GM12878 (cell line): ENCODE measurements around the gene SETD2. TPM values are rescaled to one million over a fixed set of nuclear protein-coding genes. Genes with fewer than 3 reads are reported as not detected.

Experiments
- ATAC-seq: fragments of 200-7000 bp; cut with Tn5 transposase; 3 replicates; pipeline ENCODE4 v1.9.1; 2020; ENCODE audit warnings: mild to moderate bottlenecking, moderate library complexity
- BruUV-seq: library from RNA; stranded (reverse); fragments of 400-500 nt; replicated peaks from 2 replicates; lab custom pipeline; 2021; lab: Mats Ljungman, UMichigan
- CTCF ChIA-PET: fragments of 300-600 bp; sonication (Branson Sonifier 250); formaldehyde crosslinking; extraction: SDS; loops from one replicate; lab custom pipeline; 2021; ENCODE audit warnings: inconsistent platforms; lab: Yijun Ruan, JAX
- POLR2A ChIA-PET: fragments of 350-600 bp; formaldehyde crosslinking; extraction: SDS; loops from one replicate; lab custom pipeline; 2021; ENCODE audit warnings: inconsistent platforms; lab: Charles Lee
- RAD21 ChIA-PET: fragments of 300-600 bp; sonication (Branson Sonifier 250); formaldehyde crosslinking; loops from one replicate; lab custom pipeline; 2023; ENCODE audit warnings: antibody characterized with exemption; ENCODE audit not compliant: unreplicated experiment; lab: Charles Lee
- SMC1A ChIA-PET: fragments of 300-600 bp; sonication (Branson Sonifier 250); formaldehyde crosslinking; loops from one replicate; lab custom pipeline; 2023; ENCODE audit not compliant: unreplicated experiment, uncharacterized antibody; lab: Charles Lee
- DNase-seq: peaks from one replicate; pipeline ENCODE4 v3.0.0-alpha.2; 2011; ENCODE audit warnings: low read depth, low spot score
- FAIRE-seq: peaks from 3 replicates; lab custom pipeline; 2011; peaks lifted over from hg19 to GRCh38; lab: Jason Lieb, UNC
- H2AFZ ChIP-seq: 2 replicates; pipeline ENCODE4 v1.6.0; 2011; ENCODE audit warnings: low read depth, low read length, control low read depth; ENCODE audit not compliant: control insufficient read depth
- H3K27ac ChIP-seq: 2 replicates; pipeline ENCODE4 v1.5.1; 2011; ENCODE audit warnings: control low read depth; ENCODE audit not compliant: control insufficient read depth, insufficient read depth
- H3K27me3 ChIP-seq, 2 experiments: replicated peaks in 1 of 2; 2 replicates each; pipeline versions ENCODE4 v1.6.0 to v1.6.1; 2011; ENCODE audit warnings: low read length in 1 of 2; ENCODE audit not compliant: control insufficient read depth in 2 of 2, insufficient read depth in 2 of 2
- H3K36me3 ChIP-seq, 2 experiments: 2 replicates each; pipeline ENCODE4 v1.5.1; 2011; ENCODE audit warnings: low read length in 1 of 2; ENCODE audit not compliant: control insufficient read depth in 2 of 2, insufficient read depth in 2 of 2
- H3K4me1 ChIP-seq: 2 replicates; pipeline ENCODE4 v1.6.1; 2011; ENCODE audit warnings: mild to moderate bottlenecking, low read length, moderate library complexity, mixed read lengths; ENCODE audit not compliant: control insufficient read depth, insufficient read depth
- H3K4me2 ChIP-seq: 2 replicates; pipeline ENCODE4 v1.6.0; 2011; ENCODE audit warnings: control low read depth; ENCODE audit not compliant: control insufficient read depth, insufficient read depth
- H3K4me3 ChIP-seq: fragments of 200-600 bp; sonication (generic); 2 replicates; pipeline ENCODE4 v1.5.1; 2016
- H3K79me2 ChIP-seq: 2 replicates; pipeline ENCODE4 v1.6.0; 2011; ENCODE audit warnings: low read length; ENCODE audit not compliant: control insufficient read depth, insufficient read depth
- H3K9ac ChIP-seq: 2 replicates; pipeline ENCODE4 v1.8.0; 2011; ENCODE audit warnings: low read length, control low read depth, mixed read lengths; ENCODE audit not compliant: control insufficient read depth, insufficient read depth
- H3K9me3 ChIP-seq: replicated peaks from 3 replicates; pipeline ENCODE4 v1.5.1; 2011; ENCODE audit warnings: mild to moderate bottlenecking, low read length; ENCODE audit not compliant: control insufficient read depth, insufficient read depth
- H4K20me1 ChIP-seq: 2 replicates; pipeline ENCODE4 v1.6.0; 2011; ENCODE audit not compliant: control insufficient read depth, insufficient read depth
- CUX1 ChIP-seq: IDR thresholded peaks from 2 replicates; pipeline ENCODE4 v1.6.1; 2012; ENCODE audit warnings: improper control_type of control experiment, low read depth, low read length; ENCODE audit not compliant: insufficient replicate concordance
- FOXM1 ChIP-seq: IDR thresholded peaks from 2 replicates; pipeline ENCODE4 v1.6.1; 2012; ENCODE audit warnings: low read depth, mild to moderate bottlenecking, inconsistent platforms, low read length, moderate library complexity
- HCFC1 ChIP-seq: fragments of 150-350 bp; IDR thresholded peaks from 2 replicates; pipeline ENCODE4 v1.6.1; 2014; ENCODE audit warnings: low read length
- MEF2A ChIP-seq: IDR thresholded peaks from 2 replicates; pipeline ENCODE4 v1.6.1; 2011; ENCODE audit warnings: low read depth, mild to moderate bottlenecking, low read length, moderate library complexity; ENCODE audit not compliant: insufficient read depth
- POLR2AphosphoS5 ChIP-seq: IDR thresholded peaks from 2 replicates; pipeline ENCODE4 v1.6.1; 2011; ENCODE audit warnings: mild to moderate bottlenecking, low read length, inconsistent platforms
- SIX5 ChIP-seq: IDR thresholded peaks from 2 replicates; pipeline ENCODE4 v1.6.1; 2011; ENCODE audit warnings: mild to moderate bottlenecking, low read depth, low read length, moderate library complexity; ENCODE audit not compliant: severe bottlenecking
- SMAD5 ChIP-seq: IDR thresholded peaks from 2 replicates; pipeline ENCODE4 v1.6.1; 2016; ENCODE audit warnings: antibody characterized with exemption, low read depth
- TARDBP ChIP-seq: IDR thresholded peaks from 2 replicates; pipeline ENCODE4 v1.6.1; 2016; ENCODE audit warnings: borderline replicate concordance
- ZZZ3 ChIP-seq: IDR thresholded peaks from 2 replicates; pipeline ENCODE4 v1.6.1; 2011; ENCODE audit warnings: low read depth; ENCODE audit not compliant: control insufficient read depth, insufficient read length
- WGBS: methylation state at CpG from one replicate; pipeline ENCODE4 v1.1.6; 2016; ENCODE audit warnings: low lambda C conversion rate; ENCODE audit not compliant: insufficient replicate concordance, insufficient coverage; ENCODE audit errors: missing lambda C conversion rate; 5-methylcytosine and 5-hydroxymethylcytosine counted together
- in situ Hi-C: fragments of 300-500 bp; cut with MboI; formaldehyde crosslinking; loops from 9 replicates; pipeline ENCODE4 v1.14.3; 2018; ENCODE audit warnings: mixed read lengths
- intact Hi-C: fragments of 100-400 bp; cut with micrococcal nuclease; formaldehyde crosslinking; loops from one replicate; pipeline ENCODE4 v1.14.2; 2022; ENCODE audit not compliant: unreplicated experiment
- polyA plus RNA-seq, 11 experiments: library from polyadenylated mRNA; depleted of rRNA in 4 of 11; unstranded in 6 of 11; stranded (reverse) in 5 of 11; fragments of >200 nt; fragmentation: Nextera tagmentation in 4 of 11; fragmentation: Illumina TruSeq in 1 of 11; extraction: Ambion mirVana in 4 of 11; extraction: Trizol in 1 of 11; gene quantifications; 1 replicate in 1 of 11; 2 replicates in 10 of 11; pipeline versions ENCODE4 v1.2.1 to v1.2.3, GENCODE V29; 2011 to 2016; ENCODE audit warnings: inconsistent platforms in 2 of 11, missing spikeins in 2 of 11, low read depth in 1 of 11
- total RNA-seq, 4 experiments: library from RNA; depleted of rRNA in 3 of 4; stranded (reverse); fragments of >200 nt in 3 of 4; fragmentation: Illumina TruSeq in 1 of 4; extraction: Trizol in 1 of 4; gene quantifications; 2 replicates each; pipeline versions ENCODE4 v1.2.1 to v1.2.3, GENCODE V29; 2013 to 2021
- TF ChIP-seq, protein P1 (sequence below): fragments of 450-650 bp; IDR thresholded peaks from 2 replicates; pipeline ENCODE4 v1.6.1; 2017; ENCODE audit warnings: low read depth, mild to moderate bottlenecking, moderate library complexity

Gene SETD2
- total and polyA plus RNA-seq, 10 of the 15 experiments (the other 5 are each of a cell fraction or from before 2014, with no cell fraction given), result 8.4 to 44.9 (median 24.5) TPM

DNA sequence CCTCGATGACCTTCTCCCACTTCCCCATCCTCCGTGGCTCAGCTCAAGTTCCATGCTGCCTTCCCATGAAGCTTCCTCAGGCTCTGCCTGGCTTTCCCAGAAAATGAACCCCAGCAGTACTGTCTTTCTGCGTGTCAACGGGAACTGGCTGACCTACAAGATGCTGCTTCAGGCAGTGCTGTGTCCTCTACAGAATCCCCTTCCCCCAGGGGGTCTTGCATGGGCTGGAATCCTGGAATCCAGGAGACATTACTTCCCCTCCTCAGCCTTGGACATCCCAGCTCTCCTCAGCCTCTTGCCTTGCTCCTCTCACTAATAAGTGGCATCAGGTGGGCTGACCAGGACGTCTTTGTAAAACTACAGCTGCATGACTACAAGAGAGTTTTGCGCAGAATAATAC lies 192.8 kb downstream of the SETD2 start:
- intact Hi-C loops (no loop called here), in situ Hi-C loops (no loop called here)
- peaks cover 96% of the 10 kb centered on the region for H3K79me2 ChIP-seq
- H3K9ac ChIP-seq, result peak overlapping the region; percentile 9; the same call in 1 of the 2 replicates
- no peaks in the 10 kb centered on the region for H3K27me3 ChIP-seq
- H3K27ac ChIP-seq, result peak overlapping the region; percentile 41
- H3K4me1 ChIP-seq, result peaks cover 42% of the 10 kb centered on the region
- 32% methylated on average over 6 of the region's 6 CpGs for WGBS
- ChIA-PET SMC1A (interaction anchor here (1.8 to 3.0 kb wide), 4 partner anchors 13 to 45 kb away, joined by 5 to 27 read pairs (median 10); no protein-coding TSS in a partner anchor), RAD21 (interaction anchor here (0.9 to 1.4 kb wide), 4 partner anchors 11 to 38 kb away, joined by 3 to 5 read pairs (median 4); no protein-coding TSS in a partner anchor), POLR2A (interaction anchor here (0.9 to 2.7 kb wide), 5 partner anchors 9 to 43 kb away, joined by 3 to 19 read pairs (median 6); partner anchors contain the start of gene NBEAL2), CTCF (no interaction called here)
- FAIRE-seq (no peak), ATAC-seq (no peak), DNase-seq (no peak)
- peak overlapping the region; percentile 66 for H3K4me2 ChIP-seq
- peaks cover 12% of the 10 kb centered on the region for H4K20me1 ChIP-seq
- H2AFZ ChIP-seq, result no peak overlapping the region
- TF ChIP-seq MEF2A (no peak), HCFC1 (no peak), SMAD5 (no peak), CUX1 (no peak), POLR2AphosphoS5 (no peak), TARDBP (no peak), SIX5 (no peak), FOXM1 (no peak), ZZZ3 (no peak)
- TF ChIP-seq, protein P1, sequence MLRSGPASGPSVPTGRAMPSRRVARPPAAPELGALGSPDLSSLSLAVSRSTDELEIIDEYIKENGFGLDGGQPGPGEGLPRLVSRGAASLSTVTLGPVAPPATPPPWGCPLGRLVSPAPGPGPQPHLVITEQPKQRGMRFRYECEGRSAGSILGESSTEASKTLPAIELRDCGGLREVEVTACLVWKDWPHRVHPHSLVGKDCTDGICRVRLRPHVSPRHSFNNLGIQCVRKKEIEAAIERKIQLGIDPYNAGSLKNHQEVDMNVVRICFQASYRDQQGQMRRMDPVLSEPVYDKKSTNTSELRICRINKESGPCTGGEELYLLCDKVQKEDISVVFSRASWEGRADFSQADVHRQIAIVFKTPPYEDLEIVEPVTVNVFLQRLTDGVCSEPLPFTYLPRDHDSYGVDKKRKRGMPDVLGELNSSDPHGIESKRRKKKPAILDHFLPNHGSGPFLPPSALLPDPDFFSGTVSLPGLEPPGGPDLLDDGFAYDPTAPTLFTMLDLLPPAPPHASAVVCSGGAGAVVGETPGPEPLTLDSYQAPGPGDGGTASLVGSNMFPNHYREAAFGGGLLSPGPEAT, result no peak
- H3K9me3 ChIP-seq, result no peaks in the 10 kb centered on the region
- peaks cover 9 to 12% of the 10 kb centered on the region in 2 experiments; a peak in 3 of 4 replicates for H3K36me3 ChIP-seq
- BruUV-seq, result no TSS peak
- peak overlapping the region; percentile 33; the same call in 1 of the 2 replicates for H3K4me3 ChIP-seq
